HepG2 (cell line): Measurements from ENCODE around the gene SKIL. TPM values are rescaled to one million over a fixed set of nuclear protein-coding genes. Genes with fewer than 3 reads are reported as not detected.

Experiments
- DNMT1 ChIP-seq: sonication (generic); formaldehyde crosslinking; IDR thresholded peaks from 2 replicates; pipeline ENCODE4 v1.5.1; 2020; ENCODE audit warnings: mild to moderate bottlenecking, missing genetic modification reagents
- FOXK2 ChIP-seq: fragments of 450-650 bp; IDR thresholded peaks from 2 replicates; pipeline ENCODE4 v1.6.1; 2016
- MBNL3 ChIP-seq: fragments of 250-450 bp; sonication (Bioruptor Pico); conservative IDR thresholded peaks from 2 replicates; pipeline ENCODE4 v1.8.0; 2022; ENCODE audit warnings: mild to moderate bottlenecking, inconsistent platforms
- MTF1 ChIP-seq: sonication (generic); formaldehyde crosslinking; IDR thresholded peaks from 2 replicates; pipeline ENCODE4 v1.5.0; 2020; ENCODE audit warnings: missing genetic modification reagents
- NFYC ChIP-seq: IDR thresholded peaks from 2 replicates; pipeline ENCODE4 v1.6.1; 2016; ENCODE audit warnings: missing genetic modification reagents, missing compliant biosample characterization
- PLRG1 ChIP-seq: fragments of 450-650 bp; conservative IDR thresholded peaks from 2 replicates; pipeline ENCODE4 v1.6.1; 2016
- POLR2A ChIP-seq, 2 experiments: IDR thresholded peaks; 2 replicates each; pipeline ENCODE4 v1.6.1; 2011; ENCODE audit warnings: low read depth in 2 of 2, low read length in 2 of 2, mild to moderate bottlenecking in 1 of 2, moderate library complexity in 1 of 2; ENCODE audit not compliant: insufficient read depth in 1 of 2
- RXRB ChIP-seq: IDR thresholded peaks from 2 replicates; pipeline ENCODE4 v1.6.1; 2016; ENCODE audit warnings: borderline replicate concordance, missing genetic modification reagents, missing compliant biosample characterization
- SATB2 ChIP-seq: sonication (generic); formaldehyde crosslinking; IDR thresholded peaks from 2 replicates; pipeline ENCODE4 v1.5.0; 2020; ENCODE audit warnings: missing genetic modification reagents
- SP4 ChIP-seq: sonication (generic); formaldehyde crosslinking; IDR thresholded peaks from 2 replicates; pipeline ENCODE4 v1.8.1; 2023; ENCODE audit warnings: mild to moderate bottlenecking, missing genetic modification reagents
- ZBTB1 ChIP-seq: sonication (generic); formaldehyde crosslinking; IDR thresholded peaks from 2 replicates; pipeline ENCODE4 v1.4.0; 2020; ENCODE audit warnings: missing genetic modification reagents, borderline replicate concordance
- ZFP36L2 ChIP-seq: sonication (generic); formaldehyde crosslinking; IDR thresholded peaks from 2 replicates; pipeline ENCODE4 v1.4.0; 2020; ENCODE audit warnings: missing genetic modification reagents
- ZFX ChIP-seq: sonication (generic); formaldehyde crosslinking; IDR thresholded peaks from 2 replicates; pipeline ENCODE4 v1.4.0; 2020; ENCODE audit warnings: mild to moderate bottlenecking, low read depth, missing genetic modification reagents, moderate library complexity
- ZNF441 ChIP-seq: sonication (generic); formaldehyde crosslinking; IDR thresholded peaks from 2 replicates; pipeline ENCODE4 v1.7.0; 2021; ENCODE audit warnings: missing genetic modification reagents, borderline replicate concordance
- ZSCAN20 ChIP-seq: sonication (generic); formaldehyde crosslinking; IDR thresholded peaks from 2 replicates; pipeline ENCODE4 v1.4.0; 2020; ENCODE audit warnings: missing genetic modification reagents, mild to moderate bottlenecking, borderline replicate concordance
- polyA plus RNA-seq, 8 experiments: library from polyadenylated mRNA; depleted of rRNA in 3 of 8; stranded (reverse) in 7 of 8; unstranded in 1 of 8; fragments of >200 nt; fragmentation: Illumina TruSeq in 4 of 8; extraction: Trizol in 4 of 8; gene quantifications; 2 replicates each; pipeline versions ENCODE4 v1.2.1 to v1.2.3, GENCODE V29; 2011 to 2016; ENCODE audit warnings: low read depth in 4 of 8, missing spikeins in 1 of 8, mixed read lengths in 1 of 8; ENCODE audit not compliant: insufficient read depth in 1 of 8
- total RNA-seq, 5 experiments: library from RNA; depleted of rRNA; stranded (reverse); fragments of >200 nt; fragmentation: Illumina TruSeq; extraction: Trizol; gene quantifications; 2 replicates each; pipeline ENCODE4 v1.2.3, GENCODE V29; 2016; ENCODE audit warnings: low read depth in 1 of 5
- TF ChIP-seq, protein P1 (sequence below): sonication (generic); formaldehyde crosslinking; IDR thresholded peaks from 2 replicates; pipeline ENCODE4 v1.5.1; 2020; ENCODE audit warnings: mild to moderate bottlenecking, missing genetic modification reagents, borderline replicate concordance
- TF ChIP-seq, protein P2 (sequence below): sonication (generic); formaldehyde crosslinking; IDR thresholded peaks from 2 replicates; pipeline ENCODE4 v1.4.0; 2020; ENCODE audit warnings: missing genetic modification reagents
- TF ChIP-seq, protein P3 (sequence below): sonication (generic); formaldehyde crosslinking; IDR thresholded peaks from 2 replicates; pipeline ENCODE4 v1.4.0; 2020; ENCODE audit warnings: missing genetic modification reagents, mild to moderate bottlenecking, borderline replicate concordance
- TF ChIP-seq, protein P4 (sequence below): sonication (generic); formaldehyde crosslinking; IDR thresholded peaks from 2 replicates; pipeline ENCODE4 v1.5.1; 2020; ENCODE audit warnings: missing genetic modification reagents, mild to moderate bottlenecking, borderline replicate concordance

Gene SKIL
- total and polyA plus RNA-seq, 2 of the 13 experiments (the other 11 are each of a cell fraction or from before 2014, with no cell fraction given) = 5.2 to 20.7 TPM

DNA sequence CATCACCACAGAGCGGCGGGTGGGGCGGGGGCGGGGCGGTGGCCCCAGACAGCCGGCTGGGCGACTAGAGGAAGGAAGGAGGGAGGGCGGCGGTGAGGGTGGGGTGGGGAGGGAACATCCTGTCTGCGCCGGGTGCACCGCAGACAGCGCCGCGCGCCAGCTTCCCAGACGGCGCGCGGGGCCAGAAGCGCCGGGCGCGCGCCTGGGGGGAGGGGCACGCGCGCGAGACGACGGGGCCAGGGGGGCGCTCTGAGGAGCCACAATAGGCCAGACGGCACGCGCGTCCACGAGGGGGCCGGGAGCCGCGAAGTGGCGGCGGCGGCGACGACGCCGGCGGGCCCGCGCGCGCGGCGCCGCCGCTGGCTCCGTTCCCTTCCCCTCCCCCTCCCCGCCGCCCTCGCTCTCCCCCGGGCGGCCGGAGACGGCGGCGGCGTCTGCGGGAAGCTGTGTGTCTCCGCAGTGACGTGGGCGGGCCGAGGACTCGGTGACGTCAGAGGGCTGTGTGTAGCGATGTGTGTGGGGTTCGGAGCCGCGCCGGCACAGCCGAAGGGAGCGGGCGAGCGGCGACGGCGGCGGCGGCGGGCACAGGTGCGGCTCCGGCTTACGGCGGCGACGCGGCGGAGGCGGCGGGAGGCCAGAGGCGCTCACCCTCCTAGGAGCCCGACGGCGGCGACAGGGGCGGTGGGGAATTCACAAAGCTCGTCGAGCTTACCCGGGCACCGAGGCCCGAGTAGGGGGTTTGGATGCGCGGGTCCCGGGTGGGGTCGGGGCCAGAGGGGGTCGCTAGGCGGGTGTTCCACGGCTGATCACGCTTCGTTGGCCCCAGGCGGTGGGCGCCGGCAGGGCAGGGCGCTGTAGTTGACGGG is at the start of gene SKIL (continued):
- TF ChIP-seq MBNL3 (CRISPR knock-in tag) = no peak
- TF ChIP-seq ZFX (CRISPR knock-in tag) = peak; percentile 47
- TF ChIP-seq, protein P1, sequence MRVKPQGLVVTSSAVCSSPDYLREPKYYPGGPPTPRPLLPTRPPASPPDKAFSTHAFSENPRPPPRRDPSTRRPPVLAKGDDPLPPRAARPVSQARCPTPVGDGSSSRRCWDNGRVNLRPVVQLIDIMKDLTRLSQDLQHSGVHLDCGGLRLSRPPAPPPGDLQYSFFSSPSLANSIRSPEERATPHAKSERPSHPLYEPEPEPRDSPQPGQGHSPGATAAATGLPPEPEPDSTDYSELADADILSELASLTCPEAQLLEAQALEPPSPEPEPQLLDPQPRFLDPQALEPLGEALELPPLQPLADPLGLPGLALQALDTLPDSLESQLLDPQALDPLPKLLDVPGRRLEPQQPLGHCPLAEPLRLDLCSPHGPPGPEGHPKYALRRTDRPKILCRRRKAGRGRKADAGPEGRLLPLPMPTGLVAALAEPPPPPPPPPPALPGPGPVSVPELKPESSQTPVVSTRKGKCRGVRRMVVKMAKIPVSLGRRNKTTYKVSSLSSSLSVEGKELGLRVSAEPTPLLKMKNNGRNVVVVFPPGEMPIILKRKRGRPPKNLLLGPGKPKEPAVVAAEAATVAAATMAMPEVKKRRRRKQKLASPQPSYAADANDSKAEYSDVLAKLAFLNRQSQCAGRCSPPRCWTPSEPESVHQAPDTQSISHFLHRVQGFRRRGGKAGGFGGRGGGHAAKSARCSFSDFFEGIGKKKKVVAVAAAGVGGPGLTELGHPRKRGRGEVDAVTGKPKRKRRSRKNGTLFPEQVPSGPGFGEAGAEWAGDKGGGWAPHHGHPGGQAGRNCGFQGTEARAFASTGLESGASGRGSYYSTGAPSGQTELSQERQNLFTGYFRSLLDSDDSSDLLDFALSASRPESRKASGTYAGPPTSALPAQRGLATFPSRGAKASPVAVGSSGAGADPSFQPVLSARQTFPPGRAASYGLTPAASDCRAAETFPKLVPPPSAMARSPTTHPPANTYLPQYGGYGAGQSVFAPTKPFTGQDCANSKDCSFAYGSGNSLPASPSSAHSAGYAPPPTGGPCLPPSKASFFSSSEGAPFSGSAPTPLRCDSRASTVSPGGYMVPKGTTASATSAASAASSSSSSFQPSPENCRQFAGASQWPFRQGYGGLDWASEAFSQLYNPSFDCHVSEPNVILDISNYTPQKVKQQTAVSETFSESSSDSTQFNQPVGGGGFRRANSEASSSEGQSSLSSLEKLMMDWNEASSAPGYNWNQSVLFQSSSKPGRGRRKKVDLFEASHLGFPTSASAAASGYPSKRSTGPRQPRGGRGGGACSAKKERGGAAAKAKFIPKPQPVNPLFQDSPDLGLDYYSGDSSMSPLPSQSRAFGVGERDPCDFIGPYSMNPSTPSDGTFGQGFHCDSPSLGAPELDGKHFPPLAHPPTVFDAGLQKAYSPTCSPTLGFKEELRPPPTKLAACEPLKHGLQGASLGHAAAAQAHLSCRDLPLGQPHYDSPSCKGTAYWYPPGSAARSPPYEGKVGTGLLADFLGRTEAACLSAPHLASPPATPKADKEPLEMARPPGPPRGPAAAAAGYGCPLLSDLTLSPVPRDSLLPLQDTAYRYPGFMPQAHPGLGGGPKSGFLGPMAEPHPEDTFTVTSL (CRISPR knock-in tag) = no peak
- peak; percentile 23; the same call in 1 of the 2 replicates for TF ChIP-seq RXRB (CRISPR knock-in tag)
- TF ChIP-seq, protein P2, sequence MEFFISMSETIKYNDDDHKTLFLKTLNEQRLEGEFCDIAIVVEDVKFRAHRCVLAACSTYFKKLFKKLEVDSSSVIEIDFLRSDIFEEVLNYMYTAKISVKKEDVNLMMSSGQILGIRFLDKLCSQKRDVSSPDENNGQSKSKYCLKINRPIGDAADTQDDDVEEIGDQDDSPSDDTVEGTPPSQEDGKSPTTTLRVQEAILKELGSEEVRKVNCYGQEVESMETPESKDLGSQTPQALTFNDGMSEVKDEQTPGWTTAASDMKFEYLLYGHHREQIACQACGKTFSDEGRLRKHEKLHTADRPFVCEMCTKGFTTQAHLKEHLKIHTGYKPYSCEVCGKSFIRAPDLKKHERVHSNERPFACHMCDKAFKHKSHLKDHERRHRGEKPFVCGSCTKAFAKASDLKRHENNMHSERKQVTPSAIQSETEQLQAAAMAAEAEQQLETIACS (CRISPR knock-in tag) = peak; percentile 96
- TF ChIP-seq ZNF441 (CRISPR knock-in tag) = no peak; the same call in 1 of the 2 replicates
- TF ChIP-seq, protein P3, sequence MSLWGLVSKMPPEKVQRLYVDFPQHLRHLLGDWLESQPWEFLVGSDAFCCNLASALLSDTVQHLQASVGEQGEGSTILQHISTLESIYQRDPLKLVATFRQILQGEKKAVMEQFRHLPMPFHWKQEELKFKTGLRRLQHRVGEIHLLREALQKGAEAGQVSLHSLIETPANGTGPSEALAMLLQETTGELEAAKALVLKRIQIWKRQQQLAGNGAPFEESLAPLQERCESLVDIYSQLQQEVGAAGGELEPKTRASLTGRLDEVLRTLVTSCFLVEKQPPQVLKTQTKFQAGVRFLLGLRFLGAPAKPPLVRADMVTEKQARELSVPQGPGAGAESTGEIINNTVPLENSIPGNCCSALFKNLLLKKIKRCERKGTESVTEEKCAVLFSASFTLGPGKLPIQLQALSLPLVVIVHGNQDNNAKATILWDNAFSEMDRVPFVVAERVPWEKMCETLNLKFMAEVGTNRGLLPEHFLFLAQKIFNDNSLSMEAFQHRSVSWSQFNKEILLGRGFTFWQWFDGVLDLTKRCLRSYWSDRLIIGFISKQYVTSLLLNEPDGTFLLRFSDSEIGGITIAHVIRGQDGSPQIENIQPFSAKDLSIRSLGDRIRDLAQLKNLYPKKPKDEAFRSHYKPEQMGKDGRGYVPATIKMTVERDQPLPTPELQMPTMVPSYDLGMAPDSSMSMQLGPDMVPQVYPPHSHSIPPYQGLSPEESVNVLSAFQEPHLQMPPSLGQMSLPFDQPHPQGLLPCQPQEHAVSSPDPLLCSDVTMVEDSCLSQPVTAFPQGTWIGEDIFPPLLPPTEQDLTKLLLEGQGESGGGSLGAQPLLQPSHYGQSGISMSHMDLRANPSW (CRISPR knock-in tag) = no peak
- no peak for TF ChIP-seq PLRG1
- no peak for TF ChIP-seq ZFP36L2
- no peak for TF ChIP-seq FOXK2
- TF ChIP-seq, protein P4, sequence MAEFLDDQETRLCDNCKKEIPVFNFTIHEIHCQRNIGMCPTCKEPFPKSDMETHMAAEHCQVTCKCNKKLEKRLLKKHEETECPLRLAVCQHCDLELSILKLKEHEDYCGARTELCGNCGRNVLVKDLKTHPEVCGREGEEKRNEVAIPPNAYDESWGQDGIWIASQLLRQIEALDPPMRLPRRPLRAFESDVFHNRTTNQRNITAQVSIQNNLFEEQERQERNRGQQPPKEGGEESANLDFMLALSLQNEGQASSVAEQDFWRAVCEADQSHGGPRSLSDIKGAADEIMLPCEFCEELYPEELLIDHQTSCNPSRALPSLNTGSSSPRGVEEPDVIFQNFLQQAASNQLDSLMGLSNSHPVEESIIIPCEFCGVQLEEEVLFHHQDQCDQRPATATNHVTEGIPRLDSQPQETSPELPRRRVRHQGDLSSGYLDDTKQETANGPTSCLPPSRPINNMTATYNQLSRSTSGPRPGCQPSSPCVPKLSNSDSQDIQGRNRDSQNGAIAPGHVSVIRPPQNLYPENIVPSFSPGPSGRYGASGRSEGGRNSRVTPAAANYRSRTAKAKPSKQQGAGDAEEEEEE (CRISPR knock-in tag) = no peak
- peak; percentile 88; the same call in 1 of the 2 replicates for TF ChIP-seq ZSCAN20 (CRISPR knock-in tag)
- 0 out of 2 replicates have a peak, but pooled peaks have one; percentile 39 for TF ChIP-seq SP4 (CRISPR knock-in tag)
- TF ChIP-seq MTF1 (CRISPR knock-in tag) = no peak
- peak; percentile 40 to 49; a peak in 2 of 4 replicates for TF ChIP-seq POLR2A (IDR thresholded peaks at IDR 0.05; ENCODE audit: insufficient read depth in 1 of 2, low read depth in 2 of 2, low read length in 2 of 2)
- no peak for TF ChIP-seq ZBTB1
- no peak for TF ChIP-seq NFYC (CRISPR knock-in tag)
- no peak for TF ChIP-seq SATB2 (CRISPR knock-in tag)
- TF ChIP-seq DNMT1 (CRISPR knock-in tag) = no peak
